ENCODE data around the gene BTBD16. TPM values are rescaled to one million over a fixed set of nuclear protein-coding genes. Genes with fewer than 3 reads are reported as not detected.

Gene BTBD16
- total RNA-seq, 1 experiment from 2014 or later = not detected

DNA sequence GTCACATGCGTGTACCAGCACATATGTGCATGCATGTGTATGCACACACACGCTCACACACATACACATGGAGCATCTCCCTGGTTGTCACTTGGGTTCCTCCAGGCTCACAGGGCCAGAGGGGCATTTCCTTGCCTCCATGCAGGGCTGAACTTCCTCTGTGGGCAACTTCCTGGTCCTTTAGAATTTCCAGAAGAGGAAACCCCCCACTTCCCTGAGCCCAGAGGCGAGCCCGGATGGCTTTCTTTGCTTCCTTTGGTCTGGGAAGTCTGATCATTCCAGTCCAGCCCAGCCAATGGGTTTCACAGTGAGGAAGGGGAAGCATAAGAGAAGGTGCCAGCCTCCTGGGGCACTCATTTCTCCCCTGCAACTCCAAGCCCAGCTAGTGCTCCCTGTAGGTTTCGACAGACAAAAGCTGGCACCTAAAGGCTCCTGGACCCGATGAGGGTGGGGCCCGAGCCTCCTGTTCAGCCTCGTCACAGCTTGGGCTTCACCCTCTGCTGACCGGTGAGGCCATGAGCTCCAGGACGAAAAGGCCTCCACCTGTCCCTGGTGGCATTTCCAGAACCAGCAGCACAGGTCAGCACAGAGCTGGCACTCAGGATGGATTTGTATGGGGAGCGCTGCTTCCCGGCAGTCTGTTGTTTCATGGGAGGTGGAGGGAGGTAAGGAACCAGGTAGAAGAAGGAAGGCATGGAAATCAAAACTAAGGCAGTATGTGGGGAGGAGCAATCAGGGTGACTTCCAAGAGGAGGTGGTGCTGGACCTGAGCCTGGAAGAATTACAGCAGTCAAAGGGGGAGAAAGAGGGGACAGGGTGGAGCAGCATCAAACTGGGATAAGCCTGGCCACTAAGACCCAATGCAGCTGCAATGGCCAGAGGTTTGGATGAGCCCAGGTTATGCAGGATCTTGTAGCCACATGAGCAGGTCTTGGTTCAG is 23.7 kb downstream of the BTBD16 start:
- Histone ChIP-seq H2BK15ac (ENCODE audit: low read depth, low read length) (no peak overlapping the region), H2BK5ac (ENCODE audit: insufficient read length, low read length) (no peak overlapping the region), H4K91ac (ENCODE audit: insufficient read length, low read depth, low read length) (no peak overlapping the region), H3K9ac (ENCODE audit: extremely low read depth, insufficient read length, low read length) (no peak overlapping the region), H3K79me1 (ENCODE audit: insufficient read depth, low read depth, low read length, poor library complexity, severe bottlenecking) (no peaks in the 10 kb centered on the region), H4K5ac (ENCODE audit: insufficient read length, low read depth, low read length) (no peak overlapping the region), H2BK12ac (ENCODE audit: insufficient read length, low read depth, low read length) (no peak overlapping the region), H3K18ac (ENCODE audit: insufficient read length, low read depth, low read length) (peak overlapping the region; percentile 11), H3K56ac (ENCODE audit: insufficient read length, low read depth, low read length) (no peak overlapping the region), H4K8ac (replicated peaks; ENCODE audit: insufficient read length, low read depth, low read length) (no peak overlapping the region), H3K79me2 (ENCODE audit: insufficient read depth, low read length) (no peaks in the 10 kb centered on the region), H3K23ac (ENCODE audit: insufficient read length, low read depth, low read length) (no peak overlapping the region), H2AFZ (ENCODE audit: low read length) (no peak overlapping the region), H3K27ac (ENCODE audit: insufficient read length, low read depth, low read length) (no peak overlapping the region), H3K23me2 (ENCODE audit: insufficient read length, low read depth, low read length, poor library complexity, severe bottlenecking) (no peaks in the 10 kb centered on the region), H3K14ac (ENCODE audit: insufficient read depth, low read length) (no peak overlapping the region; the same call in 1 of the 2 replicates), H3K27me3 (ENCODE audit: insufficient read depth, low read length) (no peaks in the 10 kb centered on the region), H3T11ph (ENCODE audit: low read length) (no peak overlapping the region), H3K4ac (ENCODE audit: low read depth, low read length) (no peak overlapping the region), H2BK20ac (ENCODE audit: low read depth, low read length, poor library complexity, severe bottlenecking) (no peak overlapping the region), H4K20me1 (ENCODE audit: control insufficient read depth, insufficient read depth, insufficient read length) (no peaks in the 10 kb centered on the region), H3K4me2 (ENCODE audit: insufficient read depth, insufficient read length, low read length) (no peak overlapping the region), H2BK120ac (ENCODE audit: low read depth, low read length, poor library complexity, severe bottlenecking) (no peak overlapping the region), H3K9me3 (ENCODE audit: control insufficient read depth, low read depth, low read length) (no peaks in the 10 kb centered on the region), H3K4me1 (ENCODE audit: insufficient read depth, low read length) (no peaks in the 10 kb centered on the region), H2AK5ac (ENCODE audit: insufficient read length, low read length) (no peak overlapping the region)
- Mint-ChIP-seq H3K36me3 (ENCODE audit: insufficient read depth in 1 of 3, low read depth in 3 of 3) (no peaks in the 10 kb centered on the region; a peak in 1 of 7 replicates), H3K27ac (no peak overlapping the region; a peak in 2 of 7 replicates), H3K9me3 (peaks cover 0 to 2% of the 10 kb centered on the region in 2 experiments; a peak in 2 of 5 replicates), H3K4me3 (no peak overlapping the region), H3K4me1 (peaks cover 12 to 15% of the 10 kb centered on the region in 2 experiments), H3K27me3 (ENCODE audit: low read depth) (peaks cover 3% of the 10 kb centered on the region)
- TF ChIP-seq, protein P1, sequence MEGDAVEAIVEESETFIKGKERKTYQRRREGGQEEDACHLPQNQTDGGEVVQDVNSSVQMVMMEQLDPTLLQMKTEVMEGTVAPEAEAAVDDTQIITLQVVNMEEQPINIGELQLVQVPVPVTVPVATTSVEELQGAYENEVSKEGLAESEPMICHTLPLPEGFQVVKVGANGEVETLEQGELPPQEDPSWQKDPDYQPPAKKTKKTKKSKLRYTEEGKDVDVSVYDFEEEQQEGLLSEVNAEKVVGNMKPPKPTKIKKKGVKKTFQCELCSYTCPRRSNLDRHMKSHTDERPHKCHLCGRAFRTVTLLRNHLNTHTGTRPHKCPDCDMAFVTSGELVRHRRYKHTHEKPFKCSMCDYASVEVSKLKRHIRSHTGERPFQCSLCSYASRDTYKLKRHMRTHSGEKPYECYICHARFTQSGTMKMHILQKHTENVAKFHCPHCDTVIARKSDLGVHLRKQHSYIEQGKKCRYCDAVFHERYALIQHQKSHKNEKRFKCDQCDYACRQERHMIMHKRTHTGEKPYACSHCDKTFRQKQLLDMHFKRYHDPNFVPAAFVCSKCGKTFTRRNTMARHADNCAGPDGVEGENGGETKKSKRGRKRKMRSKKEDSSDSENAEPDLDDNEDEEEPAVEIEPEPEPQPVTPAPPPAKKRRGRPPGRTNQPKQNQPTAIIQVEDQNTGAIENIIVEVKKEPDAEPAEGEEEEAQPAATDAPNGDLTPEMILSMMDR (conservative IDR thresholded peaks at IDR 0.05) = no peak
- no peak for DNase-seq
- WGBS (ENCODE audit: extremely low coverage, insufficient read length, low lambda C conversion rate) = no CpG with 5 or more reads among the region's 12 CpGs
